BLaER1 treated with 17β-estradiol and CSF1 and Interleukin-3, amounts not matched to agents 10 nM and 100 nM (cell line): ENCODE data around the gene UBL4A.

Experiments used
- H3K27ac ChIP-seq, 11 experiments: shearing (Covaris generic); formaldehyde crosslinking; 2 replicates each; pipeline ENCODE4 v1.8.1; 2022
- H3K27me3 ChIP-seq, 11 experiments: shearing (Covaris generic); formaldehyde crosslinking; 2 replicates each; pipeline ENCODE4 v1.8.1; 2022
- H3K36me3 ChIP-seq, 11 experiments: shearing (Covaris generic); formaldehyde crosslinking; 2 replicates each; pipeline ENCODE4 v1.8.1; 2022
- H3K4me1 ChIP-seq, 10 experiments: shearing (Covaris generic); formaldehyde crosslinking; 2 replicates each; pipeline ENCODE4 v1.8.1; 2022
- H3K4me2 ChIP-seq, 11 experiments: shearing (Covaris generic); formaldehyde crosslinking; 2 replicates each; pipeline ENCODE4 v1.8.1; 2022
- H3K4me3 ChIP-seq, 10 experiments: shearing (Covaris generic); formaldehyde crosslinking; 2 replicates each; pipeline ENCODE4 v1.8.1; 2022
- H3K9ac ChIP-seq, 11 experiments: shearing (Covaris generic); formaldehyde crosslinking; 2 replicates each; pipeline ENCODE4 v1.8.1; 2022
- H3K9me3 ChIP-seq, 11 experiments: shearing (Covaris generic); formaldehyde crosslinking; replicated peaks in 1 of 11; 2 replicates each; pipeline ENCODE4 v1.8.1; 2022
- H4K20me1 ChIP-seq, 11 experiments: shearing (Covaris generic); formaldehyde crosslinking; 2 replicates each; pipeline ENCODE4 v1.8.1; 2022
- Cebpa-rat ChIP-seq, 11 experiments: shearing (Covaris generic); IDR thresholded peaks; 2 replicates each; pipeline ENCODE4 v1.8.1; 2022

The UBL4A gene

GRCh38 chrX:154465601-154466000 is 20.8 kb downstream of the UBL4A start:
- Histone ChIP-seq H3K27ac (no peak overlapping the region), H4K20me1 (peaks cover 21 to 94% (median 60%) of the 10 kb centered on the region in 11 experiments; a peak in 21 of 22 replicates), H3K9ac (no peak overlapping the region), H3K4me3 (no peak overlapping the region), H3K4me2 (no peak overlapping the region), H3K36me3 (peaks cover 48 to 95% (median 90%) of the 10 kb centered on the region in 11 experiments), H3K4me1 (peaks cover 0 to 14% (median under 1%) of the 10 kb centered on the region in 10 experiments; a peak in 6 of 20 replicates), H3K27me3 (peaks cover 0 to 23% (median 0%) of the 10 kb centered on the region in 11 experiments; a peak in 5 of 22 replicates), H3K9me3 (peaks cover 0 to 53% (median 31%) of the 10 kb centered on the region in 11 experiments; a peak in 10 of 22 replicates)
- no peak for TF ChIP-seq Cebpa-rat (IDR thresholded peaks at IDR 0.05)

GRCh38 chrX:154464806-154465365 is 21.5 kb downstream of the UBL4A start:
- H3K9ac ChIP-seq: no peak overlapping the region
- H3K4me3 ChIP-seq: no peak overlapping the region
- H3K27ac ChIP-seq: no peak overlapping the region
- H3K4me1 ChIP-seq: peaks cover 6 to 21% (median 8%) of the 10 kb centered on the region in 10 experiments; a peak in 19 of 20 replicates
- H3K9me3 ChIP-seq: peaks cover 0 to 53% (median 31%) of the 10 kb centered on the region in 11 experiments; a peak in 10 of 22 replicates
- peaks cover 28 to 94% (median 67%) of the 10 kb centered on the region in 11 experiments; a peak in 21 of 22 replicates for H4K20me1 ChIP-seq
- H3K27me3 ChIP-seq: peaks cover 0 to 23% (median 0%) of the 10 kb centered on the region in 11 experiments; a peak in 5 of 22 replicates
- H3K36me3 ChIP-seq: peaks cover 47 to 95% (median 87%) of the 10 kb centered on the region in 11 experiments
- no peak overlapping the region for H3K4me2 ChIP-seq
- no peak for TF ChIP-seq Cebpa-rat (IDR thresholded peaks at IDR 0.05)

GRCh38 chrX:154463611-154464220 is 22.7 kb downstream of the UBL4A start:
- Histone ChIP-seq H3K27ac (no peak overlapping the region), H3K27me3 (peaks cover 0 to 23% (median 0%) of the 10 kb centered on the region in 11 experiments; a peak in 5 of 22 replicates), H3K9me3 (peaks cover 0 to 51% (median 32%) of the 10 kb centered on the region in 11 experiments; a peak in 13 of 22 replicates), H3K4me3 (no peak overlapping the region), H3K4me1 (peaks cover 12 to 22% (median 14%) of the 10 kb centered on the region in 10 experiments; a peak in 19 of 20 replicates), H4K20me1 (peaks cover 37 to 91% (median 69%) of the 10 kb centered on the region in 11 experiments; a peak in 21 of 22 replicates), H3K4me2 (no peak overlapping the region), H3K9ac (no peak overlapping the region), H3K36me3 (peaks cover 43 to 83% (median 77%) of the 10 kb centered on the region in 11 experiments)
- no peak for TF ChIP-seq Cebpa-rat (IDR thresholded peaks at IDR 0.05)

- H3K27me3 ChIP-seq: peaks cover 0 to 23% (median 0%) of the 10 kb centered on the region in 11 experiments; a peak in 5 of 22 replicates
- no peak overlapping the region for H3K4me3 ChIP-seq
- H3K4me1 ChIP-seq: peaks cover 12 to 22% (median 14%) of the 10 kb centered on the region in 10 experiments; a peak in 19 of 20 replicates
- H4K20me1 ChIP-seq: peaks cover 42 to 83% (median 71%) of the 10 kb centered on the region in 11 experiments; a peak in 21 of 22 replicates
- H3K36me3 ChIP-seq: peaks cover 41 to 70% (median 64%) of the 10 kb centered on the region in 11 experiments
- H3K27ac ChIP-seq: no peak overlapping the region
- H3K9ac ChIP-seq: no peak overlapping the region; a peak in 1 of 22 replicates
- H3K4me2 ChIP-seq: no peak overlapping the region
- TF ChIP-seq Cebpa-rat (IDR thresholded peaks at IDR 0.05): no peak
- peaks cover 0 to 49% (median 29%) of the 10 kb centered on the region in 11 experiments; a peak in 13 of 22 replicates for H3K9me3 ChIP-seq
Observed at GRCh38 chrX:154462396-154462795, 24.0 kb downstream of the UBL4A start.

- Histone ChIP-seq H3K27ac (0 out of 22 replicates have a peak overlapping the region, but pooled peaks of 1 of the 11 experiments have one; percentile 11), H4K20me1 (peaks cover 42 to 67% (median 59%) of the 10 kb centered on the region in 11 experiments; a peak in 21 of 22 replicates), H3K4me1 (peaks cover 12 to 22% (median 14%) of the 10 kb centered on the region in 10 experiments; a peak in 19 of 20 replicates), H3K9me3 (peaks cover 0 to 46% (median 24%) of the 10 kb centered on the region in 11 experiments; a peak in 13 of 22 replicates), H3K4me3 (peak overlapping the region in 6 of 10 experiments; percentile 78 to 87 (median 86); a peak in 10 of 20 replicates), H3K36me3 (peaks cover 31 to 52% (median 45%) of the 10 kb centered on the region in 11 experiments), H3K27me3 (peaks cover 0 to 28% (median 6%) of the 10 kb centered on the region in 11 experiments; a peak in 8 of 22 replicates), H3K9ac (peak overlapping the region; percentile 56 to 95 (median 76); a peak in 18 of 22 replicates), H3K4me2 (peak overlapping the region; percentile 87 to 94 (median 90))
- no peak for TF ChIP-seq Cebpa-rat (IDR thresholded peaks at IDR 0.05)
Observed at GRCh38 chrX:154460326-154460725, 26.1 kb downstream of the UBL4A start.

GRCh38 chrX:154459832-154460231 is 26.6 kb downstream of the UBL4A start:
- TF ChIP-seq Cebpa-rat (IDR thresholded peaks at IDR 0.05): no peak
- H3K27ac ChIP-seq: peak overlapping the region in 4 of 11 experiments; percentile 11 to 28 (median 22); a peak in 7 of 22 replicates
- peak overlapping the region; percentile 78 to 87 (median 83); a peak in 19 of 20 replicates for H3K4me3 ChIP-seq
- peaks cover 1 to 28% (median 8%) of the 10 kb centered on the region in 11 experiments; a peak in 14 of 22 replicates for H3K27me3 ChIP-seq
- peaks cover 41 to 67% (median 54%) of the 10 kb centered on the region in 11 experiments; a peak in 21 of 22 replicates for H4K20me1 ChIP-seq
- H3K4me2 ChIP-seq: peak overlapping the region; percentile 87 to 94 (median 90)
- peak overlapping the region; percentile 56 to 95 (median 76) for H3K9ac ChIP-seq
- peaks cover 12 to 22% (median 14%) of the 10 kb centered on the region in 10 experiments; a peak in 19 of 20 replicates for H3K4me1 ChIP-seq
- peaks cover 0 to 48% (median 22%) of the 10 kb centered on the region in 11 experiments; a peak in 13 of 22 replicates for H3K9me3 ChIP-seq
- H3K36me3 ChIP-seq: peaks cover 27 to 47% (median 40%) of the 10 kb centered on the region in 11 experiments

GRCh38 chrX:154458954-154459778 is 27.2 kb downstream of the UBL4A start:
- Histone ChIP-seq H3K9ac (peak overlapping the region; percentile 86 to 96 (median 92)), H3K27ac (peak overlapping the region; percentile 85 to 95 (median 91); a peak in 17 of 22 replicates), H3K36me3 (peaks cover 20 to 40% (median 34%) of the 10 kb centered on the region in 11 experiments; a peak in 21 of 22 replicates), H3K4me2 (peak overlapping the region; percentile 87 to 94 (median 90)), H4K20me1 (peaks cover 40 to 62% (median 48%) of the 10 kb centered on the region in 11 experiments; a peak in 21 of 22 replicates), H3K4me1 (peaks cover 12 to 22% (median 14%) of the 10 kb centered on the region in 10 experiments; a peak in 19 of 20 replicates), H3K27me3 (peaks cover 6 to 31% (median 13%) of the 10 kb centered on the region in 11 experiments; a peak in 15 of 22 replicates), H3K4me3 (peak overlapping the region; percentile 78 to 87 (median 83)), H3K9me3 (peaks cover 0 to 48% (median 15%) of the 10 kb centered on the region in 11 experiments; a peak in 13 of 22 replicates)
- no peak for TF ChIP-seq Cebpa-rat (IDR thresholded peaks at IDR 0.05)
